Esophagus muscularis mucosa (tissue), 4 donors: ENCODE data around the gene C2CD3. TPM values are rescaled to one million over a fixed set of nuclear protein-coding genes. Genes with fewer than 3 reads are reported as not detected.

Experiments used
- DNase-seq: peaks from one replicate; pipeline ENCODE4 v3.0.0-alpha.2; 2017; ENCODE audit errors: extremely low spot score
- H3K27ac ChIP-seq, 4 donors: fragments of 200-600 bp; sonication (generic); replicated peaks in 1 of 4; 1 replicate in 3 of 4; 2 replicates in 1 of 4; pipeline ENCODE4 v1.5.1; 2016 to 2019; ENCODE audit warnings: mild to moderate bottlenecking in 1 of 4
- H3K27me3 ChIP-seq, 4 donors: fragments of 200-600 bp; sonication (generic); one replicate each; pipeline versions ENCODE4 v1.5.1 to v1.6.0; 2016 to 2019
- H3K36me3 ChIP-seq, 4 donors: fragments of 200-600 bp; sonication (generic); one replicate each; pipeline ENCODE4 v1.5.1; 2016 to 2019
- H3K4me1 ChIP-seq, 4 donors: fragments of 200-600 bp; sonication (generic); one replicate each; pipeline ENCODE4 v1.5.1; 2016 to 2019
- H3K4me3 ChIP-seq, 4 donors: fragments of 200-600 bp; sonication (generic); 1 replicate in 2 of 4; 2 replicates in 2 of 4; pipeline ENCODE4 v1.5.1; 2016 to 2019; ENCODE audit warnings: mild to moderate bottlenecking in 4 of 4, moderate library complexity in 1 of 4
- H3K9me3 ChIP-seq, 4 donors: fragments of 200-600 bp; sonication (generic); 1 replicate in 3 of 4; 2 replicates in 1 of 4; pipeline ENCODE4 v1.5.1; 2016 to 2019
- EP300 ChIP-seq: sonication (generic); formaldehyde crosslinking; IDR thresholded peaks from one replicate; pipeline ENCODE4 v1.6.1; 2017; ENCODE audit warnings: antibody characterized with exemption
- POLR2A ChIP-seq: fragments of 450-650 bp; IDR thresholded peaks from one replicate; pipeline ENCODE4 v1.6.1; 2017; ENCODE audit warnings: antibody characterized with exemption, moderate library complexity, mild to moderate bottlenecking, low read depth
- POLR2AphosphoS5 ChIP-seq, 2 donors: sonication (generic); formaldehyde crosslinking; IDR thresholded peaks; one replicate each; pipeline ENCODE4 v1.6.1; 2017; ENCODE audit warnings: antibody characterized with exemption in 2 of 2
- WGBS: methylation state at CpG from one replicate; pipeline ENCODE4 v1.1.5; 2018; 5-methylcytosine and 5-hydroxymethylcytosine counted together
- intact Hi-C: fragments of 100-400 bp; cut with DNase I; formaldehyde crosslinking; loops from one replicate; pipeline ENCODE4 v1.15.1; 2023
- total RNA-seq, 4 donors: library from RNA; depleted of rRNA; stranded (reverse); fragments of >200 nt; gene quantifications; one replicate each; pipeline versions ENCODE4 v1.1.0 to v1.2.1, GENCODE V29; 2016
- TF ChIP-seq, protein P1 (sequence below), 3 experiments: fragments of 200-600 bp in 2 of 3; fragments of 450-650 bp in 1 of 3; sonication (generic) in 2 of 3; IDR thresholded peaks; one replicate each; pipeline ENCODE4 v1.5.1; 2017 to 2019; ENCODE audit warnings: antibody characterized with exemption in 3 of 3, mild to moderate bottlenecking in 2 of 3, moderate library complexity in 1 of 3

The C2CD3 gene
- total RNA-seq, 4 donors from 2014 or later = 17.9 to 31.5 (median 22.4) TPM

DNA sequence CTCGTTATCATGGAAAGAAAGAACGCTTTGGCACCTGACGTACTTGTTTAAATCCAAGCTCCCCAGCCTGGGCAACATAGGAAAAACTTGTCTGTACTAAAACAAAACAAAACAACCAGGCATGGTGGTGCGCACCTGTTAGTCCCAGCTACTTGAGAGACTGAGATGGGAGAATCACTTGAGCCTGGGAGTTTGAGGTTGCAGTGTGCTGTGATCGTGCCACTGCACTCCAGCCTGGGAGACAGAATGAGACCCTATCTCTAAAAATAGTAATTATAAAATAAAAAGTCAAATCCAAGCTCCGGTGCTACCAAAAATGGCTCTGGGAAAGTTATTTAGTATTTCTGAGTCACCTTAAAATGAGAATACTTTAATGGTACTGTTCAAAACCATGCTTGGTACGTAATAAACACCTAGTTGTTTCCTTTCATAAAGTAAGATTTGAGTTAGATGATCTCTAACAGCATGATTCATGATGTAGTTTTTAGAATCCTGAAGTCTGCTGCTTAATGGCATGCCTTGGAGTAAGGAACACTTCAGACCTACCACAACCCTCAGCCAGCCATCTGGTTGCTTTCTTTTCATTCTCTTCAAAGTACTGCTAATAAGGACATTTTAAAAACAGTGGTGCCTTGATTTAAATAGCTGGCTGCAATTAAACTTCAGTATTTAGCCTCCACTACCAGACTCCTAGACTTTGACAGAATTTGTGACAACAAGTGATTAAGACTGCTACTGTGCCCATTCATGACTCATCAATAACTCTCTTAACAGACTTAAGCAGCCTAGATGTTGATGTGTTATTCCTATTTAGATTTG is 8.6 kb upstream of the C2CD3 start:
- TF ChIP-seq POLR2A (no peak), EP300 (no peak), POLR2AphosphoS5 (IDR thresholded peaks at IDR 0.05) (no peak)
- TF ChIP-seq, protein P1, sequence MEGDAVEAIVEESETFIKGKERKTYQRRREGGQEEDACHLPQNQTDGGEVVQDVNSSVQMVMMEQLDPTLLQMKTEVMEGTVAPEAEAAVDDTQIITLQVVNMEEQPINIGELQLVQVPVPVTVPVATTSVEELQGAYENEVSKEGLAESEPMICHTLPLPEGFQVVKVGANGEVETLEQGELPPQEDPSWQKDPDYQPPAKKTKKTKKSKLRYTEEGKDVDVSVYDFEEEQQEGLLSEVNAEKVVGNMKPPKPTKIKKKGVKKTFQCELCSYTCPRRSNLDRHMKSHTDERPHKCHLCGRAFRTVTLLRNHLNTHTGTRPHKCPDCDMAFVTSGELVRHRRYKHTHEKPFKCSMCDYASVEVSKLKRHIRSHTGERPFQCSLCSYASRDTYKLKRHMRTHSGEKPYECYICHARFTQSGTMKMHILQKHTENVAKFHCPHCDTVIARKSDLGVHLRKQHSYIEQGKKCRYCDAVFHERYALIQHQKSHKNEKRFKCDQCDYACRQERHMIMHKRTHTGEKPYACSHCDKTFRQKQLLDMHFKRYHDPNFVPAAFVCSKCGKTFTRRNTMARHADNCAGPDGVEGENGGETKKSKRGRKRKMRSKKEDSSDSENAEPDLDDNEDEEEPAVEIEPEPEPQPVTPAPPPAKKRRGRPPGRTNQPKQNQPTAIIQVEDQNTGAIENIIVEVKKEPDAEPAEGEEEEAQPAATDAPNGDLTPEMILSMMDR (IDR thresholded peaks at IDR 0.05) = no peak
- no peak overlapping the region for H3K4me3 ChIP-seq
- 98% methylated on average over 7 of the region's 7 CpGs for WGBS
- no peaks in the 10 kb centered on the region for H3K36me3 ChIP-seq
- intact Hi-C loops = no loop called here
- no peaks in the 10 kb centered on the region for H3K9me3 ChIP-seq
- no peak overlapping the region for H3K27ac ChIP-seq
- peaks cover 0 to 20% (median 10%) of the 10 kb centered on the region in 4 donors for H3K4me1 ChIP-seq
- DNase-seq = no peak
- no peaks in the 10 kb centered on the region for H3K27me3 ChIP-seq

DNA sequence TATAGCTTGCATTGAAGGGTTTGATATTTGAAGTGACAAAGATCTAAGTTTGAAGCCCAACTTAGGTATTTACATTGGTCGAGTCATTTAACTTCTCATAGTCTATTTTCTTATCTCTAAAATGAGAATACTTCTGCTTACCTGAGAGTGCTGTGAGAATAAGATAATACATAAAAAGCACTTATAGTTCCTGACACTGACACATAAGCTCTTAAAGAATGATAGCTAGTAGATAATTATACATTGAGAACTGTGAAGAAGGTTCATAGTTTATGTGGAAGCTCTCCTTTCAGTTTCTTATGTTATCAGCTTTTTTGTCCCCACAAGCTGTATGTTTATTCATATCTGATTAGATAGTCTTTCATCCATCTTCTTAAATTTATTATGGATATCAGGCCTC is 5.1 kb upstream of the C2CD3 start:
- no peaks in the 10 kb centered on the region for H3K27me3 ChIP-seq
- H3K4me1 ChIP-seq = peaks cover 12 to 43% (median 34%) of the 10 kb centered on the region in 4 donors
- H3K9me3 ChIP-seq = no peaks in the 10 kb centered on the region
- DNase-seq = no peak
- no peak overlapping the region for H3K4me3 ChIP-seq
- no peak overlapping the region for H3K27ac ChIP-seq
- intact Hi-C loops = no loop called here
- peaks cover 0 to 3% (median 0%) of the 10 kb centered on the region in 4 donors for H3K36me3 ChIP-seq
- TF ChIP-seq, protein P1 (IDR thresholded peaks at IDR 0.05) = no peak
- TF ChIP-seq EP300 (no peak), POLR2AphosphoS5 (IDR thresholded peaks at IDR 0.05) (no peak), POLR2A (no peak)
- WGBS = 83% methylated on average over 1 of the region's 1 CpG

DNA sequence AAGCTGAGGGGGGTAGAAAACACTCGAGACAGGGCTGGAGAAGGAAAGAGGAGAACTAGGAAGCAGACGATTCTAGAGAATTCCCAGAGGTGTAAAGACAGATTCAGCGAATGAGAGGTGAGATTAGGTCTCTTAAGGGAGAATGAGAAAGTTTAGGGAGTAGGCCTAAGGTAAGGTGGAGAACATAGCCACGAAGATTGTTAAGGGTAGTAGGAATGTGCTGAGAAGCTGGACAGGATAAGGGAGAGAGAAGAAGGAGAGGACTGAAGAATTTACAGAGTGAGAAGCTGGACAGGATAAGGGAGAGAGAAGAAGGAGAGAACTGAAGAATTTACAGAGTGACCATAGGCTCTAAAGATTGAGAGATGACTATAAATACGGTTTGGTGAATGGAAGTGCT is 1.2 kb upstream of the C2CD3 start:
- Histone ChIP-seq H3K9me3 (no peaks in the 10 kb centered on the region), H3K4me1 (peaks cover 22 to 46% (median 37%) of the 10 kb centered on the region in 4 donors), H3K27me3 (no peaks in the 10 kb centered on the region), H3K36me3 (peaks cover 0 to 18% (median 9%) of the 10 kb centered on the region in 4 donors), H3K4me3 (peak overlapping the region; percentile 60 to 86 (median 77)), H3K27ac (peak overlapping the region; percentile 86 to 93 (median 90))
- 31% methylated on average over 5 of the region's 5 CpGs for WGBS
- DNase-seq = no peak
- intact Hi-C loops = loop anchor here (5.0 kb wide), 1 partner anchor 35 kb away; no protein-coding TSS in a partner anchor
- TF ChIP-seq EP300 (no peak), POLR2A (no peak), POLR2AphosphoS5 (IDR thresholded peaks at IDR 0.05) (no peak)
- TF ChIP-seq, protein P1 (IDR thresholded peaks at IDR 0.05) = no peak

DNA sequence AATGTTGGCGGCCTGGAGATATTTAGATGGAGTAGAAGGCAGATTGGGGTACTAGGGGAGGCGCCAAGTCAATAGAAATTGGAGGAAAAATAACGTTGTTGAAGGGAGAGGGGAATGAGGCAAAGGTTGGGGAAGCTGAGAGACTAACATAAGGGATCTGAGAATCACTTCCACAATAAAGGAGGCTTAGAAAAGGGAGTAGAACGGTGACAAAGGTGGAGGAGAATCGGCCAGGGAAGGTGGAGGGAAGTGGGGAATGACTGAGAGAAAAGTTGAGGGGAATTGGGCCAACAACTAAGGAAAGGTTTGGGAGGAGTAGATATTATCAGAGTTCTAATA is 797 bp upstream of the C2CD3 start:
- DNase-seq = no peak
- WGBS = 1% methylated on average over 5 of the region's 5 CpGs
- intact Hi-C loops = loop anchor here (5.0 kb wide), 1 partner anchor 34 kb away; no protein-coding TSS in a partner anchor
- Histone ChIP-seq H3K27ac (peak overlapping the region; percentile 86 to 93 (median 90)), H3K4me1 (peaks cover 22 to 46% (median 37%) of the 10 kb centered on the region in 4 donors), H3K4me3 (peak overlapping the region; percentile 60 to 86 (median 77)), H3K36me3 (peaks cover 0 to 22% (median 11%) of the 10 kb centered on the region in 4 donors), H3K9me3 (no peaks in the 10 kb centered on the region), H3K27me3 (no peaks in the 10 kb centered on the region)
- TF ChIP-seq POLR2A (no peak), POLR2AphosphoS5 (IDR thresholded peaks at IDR 0.05) (no peak), EP300 (no peak)
- TF ChIP-seq, protein P1 (IDR thresholded peaks at IDR 0.05) = no peak
